Mesothelial cell of epicardium (in vitro differentiated cells): ENCODE data around the gene CSMD2. TPM values are rescaled to one million over a fixed set of nuclear protein-coding genes. Genes with fewer than 3 reads are reported as not detected.
A peak's percentile ranks its signal among the peaks of the same experiment; 100 is the strongest.

Experiments used
- DNase-seq, 2 experiments: peaks; one replicate each; pipeline ENCODE4 v3.0.0; 2021; ENCODE audit warnings: low spot score in 2 of 2; ENCODE audit not compliant: unreplicated experiment in 2 of 2
- H3K27ac Mint-ChIP-seq: 2 replicates; pipeline ENCODE4 v1.8.0; 2021; ENCODE audit warnings: mixed read lengths
- H3K27me3 Mint-ChIP-seq: 2 replicates; pipeline ENCODE4 v1.8.0; 2021; ENCODE audit warnings: low read depth, mixed read lengths
- H3K36me3 Mint-ChIP-seq: 2 replicates; pipeline ENCODE4 v1.8.0; 2021; ENCODE audit warnings: mixed read lengths
- H3K4me1 Mint-ChIP-seq: 2 replicates; pipeline ENCODE4 v1.8.0; 2021; ENCODE audit warnings: mixed read lengths
- H3K4me3 Mint-ChIP-seq: 2 replicates; pipeline ENCODE4 v1.8.0; 2021; ENCODE audit warnings: mild to moderate bottlenecking, moderate library complexity, mixed read lengths
- H3K9me3 Mint-ChIP-seq: 2 replicates; pipeline ENCODE4 v1.8.0; 2021; ENCODE audit warnings: mixed read lengths
- total RNA-seq: library from RNA; stranded (reverse); gene quantifications from 3 replicates; pipeline ENCODE4 v1.2.1, GENCODE V29; 2021
- TF ChIP-seq, protein P1 (sequence below): fragments of 200-600 bp; sonication (generic); IDR thresholded peaks from one replicate; pipeline ENCODE4 v1.5.0; 2021; ENCODE audit warnings: antibody characterized with exemption; ENCODE audit not compliant: unreplicated experiment

CSMD2 gene
- total RNA-seq, 1 donor from 2014 or later: 1.9 TPM

GRCh38 chr1:33643216-33643615 is 521.8 kb downstream of the CSMD2 start:
- Mint-ChIP-seq H3K4me1 (no peaks in the 10 kb centered on the region), H3K27ac (no peak overlapping the region), H3K4me3 (no peak overlapping the region), H3K36me3 (no peaks in the 10 kb centered on the region), H3K9me3 (peaks cover 6% of the 10 kb centered on the region), H3K27me3 (peaks cover 66% of the 10 kb centered on the region)
- DNase-seq: no peak
- TF ChIP-seq, protein P1, sequence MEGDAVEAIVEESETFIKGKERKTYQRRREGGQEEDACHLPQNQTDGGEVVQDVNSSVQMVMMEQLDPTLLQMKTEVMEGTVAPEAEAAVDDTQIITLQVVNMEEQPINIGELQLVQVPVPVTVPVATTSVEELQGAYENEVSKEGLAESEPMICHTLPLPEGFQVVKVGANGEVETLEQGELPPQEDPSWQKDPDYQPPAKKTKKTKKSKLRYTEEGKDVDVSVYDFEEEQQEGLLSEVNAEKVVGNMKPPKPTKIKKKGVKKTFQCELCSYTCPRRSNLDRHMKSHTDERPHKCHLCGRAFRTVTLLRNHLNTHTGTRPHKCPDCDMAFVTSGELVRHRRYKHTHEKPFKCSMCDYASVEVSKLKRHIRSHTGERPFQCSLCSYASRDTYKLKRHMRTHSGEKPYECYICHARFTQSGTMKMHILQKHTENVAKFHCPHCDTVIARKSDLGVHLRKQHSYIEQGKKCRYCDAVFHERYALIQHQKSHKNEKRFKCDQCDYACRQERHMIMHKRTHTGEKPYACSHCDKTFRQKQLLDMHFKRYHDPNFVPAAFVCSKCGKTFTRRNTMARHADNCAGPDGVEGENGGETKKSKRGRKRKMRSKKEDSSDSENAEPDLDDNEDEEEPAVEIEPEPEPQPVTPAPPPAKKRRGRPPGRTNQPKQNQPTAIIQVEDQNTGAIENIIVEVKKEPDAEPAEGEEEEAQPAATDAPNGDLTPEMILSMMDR: no peak

- no peaks in the 10 kb centered on the region for H3K36me3 Mint-ChIP-seq
- TF ChIP-seq, protein P1: peak; percentile 33
- H3K4me3 Mint-ChIP-seq: no peak overlapping the region
- no peaks in the 10 kb centered on the region for H3K4me1 Mint-ChIP-seq
- H3K9me3 Mint-ChIP-seq: no peaks in the 10 kb centered on the region
- peaks cover 70% of the 10 kb centered on the region for H3K27me3 Mint-ChIP-seq
- no peak overlapping the region for H3K27ac Mint-ChIP-seq
- DNase-seq: no peak
Observed at GRCh38 chr1:33641104-33641830, 523.8 kb downstream of the CSMD2 start.

GRCh38 chr1:33640114-33640660 is 524.8 kb downstream of the CSMD2 start:
- Mint-ChIP-seq H3K4me3 (no peak overlapping the region), H3K9me3 (no peaks in the 10 kb centered on the region), H3K36me3 (no peaks in the 10 kb centered on the region), H3K27ac (no peak overlapping the region), H3K27me3 (peaks cover 73% of the 10 kb centered on the region), H3K4me1 (no peaks in the 10 kb centered on the region)
- no peak for DNase-seq
- TF ChIP-seq, protein P1: no peak

GRCh38 chr1:33637846-33638440 is 527.1 kb downstream of the CSMD2 start:
- Mint-ChIP-seq H3K9me3 (no peaks in the 10 kb centered on the region), H3K27me3 (peaks cover 76% of the 10 kb centered on the region), H3K27ac (no peak overlapping the region), H3K4me1 (no peaks in the 10 kb centered on the region), H3K4me3 (no peak overlapping the region), H3K36me3 (no peaks in the 10 kb centered on the region)
- TF ChIP-seq, protein P1: no peak
- no peak for DNase-seq

DNA sequence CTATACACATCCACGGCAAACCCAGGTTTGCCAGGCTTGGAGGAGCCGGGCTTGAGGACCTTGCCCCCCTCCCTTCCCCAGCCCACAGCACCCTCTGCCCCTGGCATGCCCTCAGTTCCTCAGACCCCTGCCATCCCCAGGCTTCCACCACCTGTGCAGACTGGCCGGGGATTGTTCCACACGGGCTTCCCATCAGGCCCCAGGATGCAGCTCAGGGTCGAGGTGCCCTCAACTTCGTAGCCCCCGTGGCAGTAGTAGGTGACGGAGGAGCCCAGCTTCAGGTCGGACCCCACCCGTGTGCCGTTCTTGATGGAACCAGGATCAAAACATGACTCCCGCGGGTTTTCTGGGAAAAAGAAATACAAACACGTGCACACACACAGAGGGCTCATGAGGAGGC is 528.8 kb downstream of the CSMD2 start:
- no peak overlapping the region for H3K4me3 Mint-ChIP-seq
- H3K27ac Mint-ChIP-seq: no peak overlapping the region
- H3K27me3 Mint-ChIP-seq: peaks cover 72% of the 10 kb centered on the region
- DNase-seq: no peak
- no peaks in the 10 kb centered on the region for H3K36me3 Mint-ChIP-seq
- TF ChIP-seq, protein P1: no peak
- no peaks in the 10 kb centered on the region for H3K4me1 Mint-ChIP-seq
- no peaks in the 10 kb centered on the region for H3K9me3 Mint-ChIP-seq
